Adrenal gland (tissue), 12 donors: ENCODE measurements around the gene THRSP. TPM values are rescaled to one million over a fixed set of nuclear protein-coding genes. Genes with fewer than 3 reads are reported as not detected.
A peak's percentile ranks its signal among the peaks of the same experiment; 100 is the strongest.

Experiments
- DNase-seq, 7 donors: peaks; one replicate each; pipeline ENCODE4 v3.0.0-alpha.2; 2019 to 2020
- H3K27ac ChIP-seq, 5 donors: fragments of 200-600 bp; sonication (generic) in 4 of 5; 1 replicate in 3 of 5; 2 replicates in 2 of 5; pipeline versions ENCODE4 v1.5.1 to v1.8.0; 2016 to 2020; ENCODE audit warnings: mild to moderate bottlenecking in 1 of 5
- H3K27me3 ChIP-seq: fragments of 200-600 bp; 2 replicates; pipeline ENCODE4 v1.8.0; 2021
- H3K36me3 ChIP-seq, 2 donors: fragments of 200-600 bp; replicated peaks in 1 of 2; 1 replicate in 1 of 2; 2 replicates in 1 of 2; pipeline versions ENCODE4 v1.5.1 to v1.8.0; 2018 to 2022
- H3K4me1 ChIP-seq, 2 donors: fragments of 200-600 bp; replicated peaks in 1 of 2; 1 replicate in 1 of 2; 2 replicates in 1 of 2; pipeline versions ENCODE4 v1.5.1 to v1.8.0; 2018 to 2021
- H3K4me3 ChIP-seq, 4 donors: fragments of 200-600 bp; sonication (generic) in 3 of 4; one replicate each; pipeline ENCODE4 v1.5.1; 2016 to 2018
- H3K9me3 ChIP-seq, 3 donors: fragments of 200-600 bp; sonication (generic) in 1 of 3; replicated peaks in 1 of 3; 1 replicate in 2 of 3; 2 replicates in 1 of 3; pipeline versions ENCODE4 v1.5.1 to v1.8.0; 2016 to 2021
- CTCF ChIP-seq, 6 experiments: fragments of 450-650 bp in 4 of 6; fragments of 200-600 bp in 2 of 6; sonication (generic) in 1 of 6; IDR thresholded peaks; 1 replicate in 5 of 6; 2 replicates in 1 of 6; pipeline versions ENCODE4 v1.5.1 to v1.8.0; 2016 to 2021; ENCODE audit warnings: antibody characterized with exemption in 6 of 6, mild to moderate bottlenecking in 2 of 6, moderate library complexity in 1 of 6
- POLR2A ChIP-seq, 2 donors: fragments of 450-650 bp; IDR thresholded peaks; one replicate each; pipeline ENCODE4 v1.6.1; 2017; ENCODE audit warnings: antibody characterized with exemption in 2 of 2, mild to moderate bottlenecking in 2 of 2, moderate library complexity in 1 of 2
- WGBS, 4 donors: extraction: QIAGEN DNeasy Blood & Tissue Kit in 2 of 4; methylation state at CpG; one replicate each; pipeline versions ENCODE4 v1.1.5 to v1.1.7; 2013 to 2017; 5-methylcytosine and 5-hydroxymethylcytosine counted together
- intact Hi-C, 2 donors: fragments of 100-400 bp; cut with DNase I; formaldehyde crosslinking; loops; one replicate each; pipeline versions ENCODE4 v1.14.1 to v1.15.0; 2022 to 2023
- polyA plus RNA-seq, 3 donors: library from polyadenylated mRNA; stranded (reverse); fragments of 200-250 nt in 2 of 3; fragments of 350-450 nt in 1 of 3; fragmentation: Illumina TruSeq in 1 of 3; extraction: RNeasy Lipid Tissue Mini Kit (QIAGEN cat#74804) in 1 of 3; gene quantifications; one replicate each; pipeline ENCODE4 v1.2.3, GENCODE V29; 2013 to 2014
- total RNA-seq, 9 donors: library from RNA; depleted of rRNA in 4 of 9; stranded (reverse); fragments of >200 nt in 4 of 9; fragments of 120-200 nt in 1 of 9; fragmentation: NEBNext Ultra II Directional in 1 of 9; extraction: Animal tissue kit (Norgen Biotek cat#: 25700) in 1 of 9; gene quantifications; one replicate each; pipeline versions ENCODE4 v1.1.0 to v1.2.4, GENCODE V29; 2013 to 2023
- donor health status: healthy with polysubstance abuse.
- donor health status: Bipolar disorder and iron deficiency.
- donor health status: DM: yes; HTN: yes; CAD: no.
- donor health status: DM: no; HTN: no; CAD: no.
- donor health status: DM: no; HTN: no; CAD: no.
- donor health status: DM: yes; HTN: yes; CAD: no.

The THRSP gene
- total and polyA plus RNA-seq, 12 donors: 0.22 to 64.5 (median 1.3) TPM; not detected in 1

- H3K4me1 ChIP-seq: peaks cover 19 to 26% of the 10 kb centered on the region in 2 donors
- intact Hi-C loops: no loop called here
- 30 to 50% (median 44%) methylated on average over 3 of the region's 3 CpGs; no CpG with 5 or more reads in 1 of the 4 donors for WGBS, 4 donors
- H3K9me3 ChIP-seq: no peaks in the 10 kb centered on the region
- H3K4me3 ChIP-seq: no peak overlapping the region
- H3K27ac ChIP-seq: peak overlapping the region in 1 of 5 donors; percentile 34
- peak in 1 of 7 donors; percentile 43 for DNase-seq
- TF ChIP-seq POLR2A (IDR thresholded peaks at IDR 0.05) (no peak), CTCF (IDR thresholded peaks at IDR 0.05) (no peak)
- H3K27me3 ChIP-seq: no peaks in the 10 kb centered on the region
- no peaks in the 10 kb centered on the region for H3K36me3 ChIP-seq
These were observed 26.6 kb upstream of the THRSP start for GRCh38 chr11:78037056-78037455.

GRCh38 chr11:78037825-78038620 lies 25.6 kb upstream of the THRSP start:
- peaks cover 16 to 21% of the 10 kb centered on the region in 2 donors for H3K4me1 ChIP-seq
- DNase-seq: no peak
- H3K36me3 ChIP-seq: no peaks in the 10 kb centered on the region
- intact Hi-C loops: no loop called here
- no peak overlapping the region for H3K4me3 ChIP-seq
- no peaks in the 10 kb centered on the region for H3K9me3 ChIP-seq
- no peak overlapping the region for H3K27ac ChIP-seq
- 81 to 89% (median 85%) methylated on average over 5 to 9 of the region's 9 CpGs for WGBS, 4 donors
- no peaks in the 10 kb centered on the region for H3K27me3 ChIP-seq
- TF ChIP-seq CTCF (IDR thresholded peaks at IDR 0.05) (no peak), POLR2A (IDR thresholded peaks at IDR 0.05) (no peak)

- DNase-seq: peak in 3 of 7 donors; percentile 33 to 60 (median 36)
- intact Hi-C loops: no loop called here
- Histone ChIP-seq H3K36me3 (no peaks in the 10 kb centered on the region), H3K4me1 (peaks cover 16 to 21% of the 10 kb centered on the region in 2 donors), H3K27ac (peak overlapping the region in 2 of 5 donors; percentile 79 to 92), H3K9me3 (no peaks in the 10 kb centered on the region), H3K27me3 (no peaks in the 10 kb centered on the region), H3K4me3 (no peak overlapping the region)
- 81 to 89% (median 88%) methylated on average over 8 of the region's 8 CpGs for WGBS, 4 donors
- no peak for TF ChIP-seq CTCF (IDR thresholded peaks at IDR 0.05)
- TF ChIP-seq POLR2A (IDR thresholded peaks at IDR 0.05): no peak
These were observed 24.9 kb upstream of the THRSP start for GRCh38 chr11:78038697-78039313.

- 51 to 63% (median 56%) methylated on average over 4 of the region's 4 CpGs for WGBS, 4 donors
- H3K27ac ChIP-seq: peak overlapping the region; percentile 77 to 92 (median 85)
- intact Hi-C loops: no loop called here
- H3K36me3 ChIP-seq: no peaks in the 10 kb centered on the region
- H3K4me3 ChIP-seq: peak overlapping the region in 1 of 4 donors; percentile 18
- no peak for DNase-seq
- H3K4me1 ChIP-seq: peaks cover 16 to 21% of the 10 kb centered on the region in 2 donors
- H3K27me3 ChIP-seq: no peaks in the 10 kb centered on the region
- no peaks in the 10 kb centered on the region for H3K9me3 ChIP-seq
- no peak for TF ChIP-seq CTCF (IDR thresholded peaks at IDR 0.05)
- no peak for TF ChIP-seq POLR2A (IDR thresholded peaks at IDR 0.05)
These were observed 24.2 kb upstream of the THRSP start for GRCh38 chr11:78039391-78039918.
